HG02642 (cell line): Measurements from ENCODE around the gene SRRM5.

Source experiments
- ATAC-seq: cut with Tn5 transposase; IDR thresholded peaks from one replicate; pipeline ENCODE4 v1.9.1; 2021; ENCODE audit warnings: mild to moderate bottlenecking; ENCODE audit not compliant: unreplicated experiment, poor library complexity

SRRM5 gene

GRCh38 chr19:43609872-43610271, 2.0 kb upstream of the SRRM5 start:
- ATAC-seq, result no peak

- no peak for ATAC-seq
Measured at GRCh38 chr19:43610493-43610892, 1.4 kb upstream of the SRRM5 start.

DNA sequence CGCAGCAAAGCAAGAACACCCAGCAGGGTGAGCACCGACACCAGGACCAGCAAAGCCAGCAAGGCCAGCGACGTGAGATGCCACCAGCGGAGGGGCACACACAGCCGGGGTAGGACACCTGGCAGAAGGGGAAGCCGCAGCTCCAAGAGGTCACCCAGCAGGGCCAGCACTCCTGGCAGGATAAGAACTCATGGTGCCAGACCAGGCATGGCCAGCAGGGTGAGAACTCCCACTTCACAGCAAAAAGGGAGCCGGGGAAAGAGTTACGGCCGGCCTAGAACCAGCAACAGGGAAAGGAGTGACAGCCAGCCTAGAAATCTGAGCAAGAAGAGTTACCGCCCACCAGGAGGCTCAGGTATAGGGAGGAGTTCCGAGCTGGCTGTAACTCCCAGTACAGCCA, 486 bp downstream of the SRRM5 start:
- ATAC-seq, result no peak

DNA sequence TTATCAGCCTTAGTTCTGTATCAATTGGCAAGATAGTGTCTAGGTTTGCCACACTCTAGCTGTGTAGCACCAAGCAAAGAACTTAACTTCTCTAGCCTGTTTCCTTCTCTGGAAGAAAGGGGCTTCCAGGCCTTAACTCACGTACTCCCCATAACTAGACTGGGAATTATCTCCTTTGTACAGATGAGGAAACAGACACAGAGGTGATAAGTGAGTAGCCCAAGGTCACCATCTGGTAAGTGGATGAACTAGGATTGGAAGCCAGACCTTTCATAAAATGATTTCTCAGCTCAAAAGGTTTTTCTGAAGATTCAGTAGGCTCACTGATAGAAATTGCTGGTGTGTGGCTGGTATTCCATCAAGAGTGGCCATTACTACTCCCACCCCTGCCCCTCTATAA, 4.4 kb downstream of the SRRM5 start:
- no peak for ATAC-seq

DNA sequence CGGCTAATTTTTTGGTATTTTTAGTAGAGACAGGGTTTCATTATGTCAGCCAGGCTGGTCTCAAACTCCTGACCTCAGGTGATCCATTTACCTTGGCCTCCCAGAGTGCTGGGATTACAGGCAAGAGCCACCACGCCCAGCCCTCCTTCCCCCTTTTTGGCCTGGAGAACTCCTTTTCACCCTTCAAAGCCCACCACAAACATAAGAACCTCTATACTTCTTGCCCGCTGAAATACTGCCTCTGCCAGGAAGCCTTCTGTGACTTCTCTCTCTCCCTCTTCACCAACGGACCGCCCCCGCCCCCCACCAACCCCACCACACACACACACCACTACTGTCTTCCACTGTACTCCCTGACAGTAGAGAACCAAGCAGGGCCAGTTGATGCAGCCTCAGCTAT, 5.1 kb downstream of the SRRM5 start:
- no peak for ATAC-seq

DNA sequence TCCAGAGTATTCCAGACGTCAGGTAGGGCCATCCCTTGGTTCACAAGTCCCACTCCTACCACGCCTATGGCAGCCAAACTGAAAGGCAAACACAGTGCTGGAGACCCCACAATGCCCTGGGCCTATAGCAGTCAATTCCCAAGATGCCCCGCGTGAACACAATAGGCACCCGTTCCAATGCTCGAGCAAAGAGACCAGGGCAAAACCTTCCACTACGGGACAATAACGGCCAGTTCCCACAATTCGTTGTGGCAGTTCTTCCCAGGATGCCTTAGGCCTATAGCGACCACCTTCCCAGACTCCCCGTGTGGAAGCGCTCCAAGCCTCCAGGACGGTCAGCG, 7.0 kb downstream of the SRRM5 start:
- peak; percentile 29 for ATAC-seq

- ATAC-seq, result peak; percentile 87
Measured at GRCh38 chr19:43619262-43620060, 7.6 kb downstream of the SRRM5 start, which contains the start of gene ZNF428. Gene ZNF428, minus strand, starts transcription at chr19:43619629. Its CDS starts 5,325 bp downstream, at chr19:43614304.

DNA sequence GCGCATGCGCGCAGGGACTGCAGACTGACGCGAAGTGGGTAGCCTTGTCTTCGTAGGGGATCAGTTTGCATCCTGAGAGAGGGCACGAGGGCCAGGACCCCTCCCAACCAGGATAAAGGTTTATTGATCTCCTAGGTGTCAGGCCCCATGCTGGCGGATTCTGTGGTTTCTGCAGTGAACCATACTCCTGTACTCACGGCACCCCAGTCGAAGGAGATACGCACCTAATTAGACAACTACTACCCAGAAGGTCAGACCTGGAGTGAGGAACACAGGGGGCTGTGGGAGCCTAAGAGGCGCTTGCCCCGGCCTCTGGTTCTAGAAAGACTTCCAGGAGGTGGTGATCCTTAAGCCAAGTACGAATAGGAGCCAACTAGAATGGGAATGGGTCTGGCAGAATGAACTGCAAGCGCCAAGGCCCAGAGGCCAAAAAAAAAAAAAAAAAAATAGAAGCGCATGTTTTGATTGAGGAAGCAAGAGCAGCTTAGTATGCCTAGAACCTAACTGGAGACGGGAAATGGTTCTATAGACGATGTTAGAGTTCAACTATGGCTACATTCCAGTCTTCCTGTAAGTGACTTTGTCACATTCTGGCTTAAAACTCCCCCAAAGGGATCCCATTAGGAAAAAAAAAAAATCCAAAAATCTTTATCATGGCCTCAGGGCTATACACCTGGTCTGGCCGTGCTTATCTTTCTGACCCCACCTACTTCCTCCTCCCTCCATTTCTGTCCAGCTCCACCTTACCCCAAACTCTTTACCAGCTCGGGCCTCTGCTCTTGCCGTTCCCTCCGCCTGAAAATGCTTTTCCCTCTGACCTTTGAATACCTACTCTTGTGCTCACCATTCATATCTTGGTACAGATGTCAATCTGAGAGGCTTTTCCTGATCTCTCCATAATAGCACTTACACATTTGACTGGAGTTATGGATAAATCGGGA, 8.4 kb downstream of the SRRM5 start:
- no peak for ATAC-seq

DNA sequence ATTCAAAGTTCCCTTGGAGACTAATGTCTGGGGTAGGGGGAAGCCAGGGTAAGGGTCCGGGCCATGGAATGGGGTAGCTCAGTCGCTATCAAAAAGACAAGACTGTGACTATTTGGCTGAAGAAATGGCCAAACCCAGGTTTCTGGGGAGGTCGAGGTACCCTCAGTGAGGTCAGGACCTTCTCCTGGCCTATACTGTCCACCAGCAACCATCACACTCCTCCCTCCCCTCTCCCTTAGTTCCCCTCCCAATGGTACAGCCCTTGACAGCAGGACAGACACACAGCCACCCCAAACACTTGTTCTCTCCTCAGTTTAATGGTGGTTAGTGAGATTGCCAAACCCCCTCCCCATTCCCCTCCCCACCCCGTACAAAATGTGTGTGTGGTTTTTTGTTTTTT, 10.2 kb downstream of the SRRM5 start:
- no peak for ATAC-seq

GRCh38 chr19:43622956-43623355, 11.1 kb downstream of the SRRM5 start:
- ATAC-seq, result no peak

GRCh38 chr19:43623889-43624670, 12.2 kb downstream of the SRRM5 start:
- no peak for ATAC-seq

GRCh38 chr19:43624933-43625332, 13.0 kb downstream of the SRRM5 start:
- ATAC-seq, result peak; percentile 51

DNA sequence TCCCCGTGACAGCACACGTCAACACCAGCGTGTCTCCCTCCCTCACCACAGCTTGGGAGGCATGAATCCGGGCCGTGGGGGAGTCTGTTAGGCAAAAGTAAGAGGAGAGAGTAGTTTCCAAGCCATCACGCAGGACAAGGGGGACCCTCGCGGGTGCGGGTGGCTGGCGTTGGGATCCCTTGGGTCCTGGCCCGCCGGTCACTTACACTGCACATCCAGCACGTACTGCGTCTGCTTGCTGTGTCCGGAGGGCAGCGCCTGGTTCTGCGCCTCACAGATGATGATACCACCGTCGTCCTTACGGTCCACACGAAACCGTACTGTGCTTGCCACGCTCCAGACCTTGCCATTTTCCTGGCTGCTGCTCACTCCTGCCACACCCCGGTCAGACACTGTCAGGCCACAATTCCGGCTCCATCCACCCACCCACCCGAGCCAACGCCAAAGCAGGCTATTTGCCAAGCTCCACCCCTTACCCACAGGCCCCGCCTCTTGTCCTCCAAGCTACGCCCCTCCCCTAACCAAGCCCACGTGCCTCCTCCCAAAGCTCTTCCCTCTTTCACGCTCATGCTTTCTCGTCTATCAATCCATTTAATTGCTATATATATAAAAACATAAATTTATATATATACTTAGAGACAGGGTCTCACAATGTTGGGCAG, 14.2 kb downstream of the SRRM5 start:
- ATAC-seq, result no peak

DNA sequence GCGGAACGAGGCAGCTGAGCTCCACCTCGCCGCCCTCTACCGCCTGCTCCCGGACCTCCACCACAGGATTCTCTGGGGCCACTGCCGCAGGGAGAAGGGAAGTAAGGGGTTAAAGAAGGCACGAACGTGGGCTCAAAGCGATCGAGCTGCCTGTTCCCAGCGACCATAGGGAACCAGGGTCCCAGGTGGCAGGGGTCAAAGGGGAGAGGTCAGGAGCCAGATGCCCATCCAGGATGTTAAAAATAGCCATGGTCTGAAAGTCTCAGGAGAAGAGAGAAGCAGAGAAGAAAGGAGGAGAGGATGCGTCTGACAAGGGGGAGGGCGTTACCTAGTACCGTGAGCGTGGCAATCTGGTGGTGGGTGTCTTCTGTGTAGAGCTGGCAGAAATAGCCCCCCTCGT, 14.9 kb downstream of the SRRM5 start:
- ATAC-seq, result no peak

GRCh38 chr19:43628646-43629326, 16.9 kb downstream of the SRRM5 start:
- no peak for ATAC-seq

DNA sequence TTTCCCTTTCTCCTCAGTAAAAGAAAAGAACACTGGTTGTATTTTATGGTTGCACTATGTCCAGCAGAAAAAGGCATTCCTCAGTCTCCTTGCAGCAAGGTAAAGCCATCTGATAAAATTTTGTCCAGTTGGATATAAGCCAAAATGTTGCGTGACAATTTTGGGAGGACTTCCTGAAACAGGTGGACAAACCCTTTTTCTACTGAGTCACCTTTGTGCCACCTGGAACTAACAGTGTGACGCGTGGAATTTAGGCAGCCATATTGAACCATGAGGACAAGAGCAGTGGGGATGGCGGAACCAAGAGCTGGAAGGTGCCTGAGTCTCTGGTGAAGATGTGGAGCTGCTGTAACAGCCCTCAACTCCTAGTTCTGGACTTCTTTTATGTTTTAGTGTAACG, 19.6 kb downstream of the SRRM5 start:
- ATAC-seq, result no peak

DNA sequence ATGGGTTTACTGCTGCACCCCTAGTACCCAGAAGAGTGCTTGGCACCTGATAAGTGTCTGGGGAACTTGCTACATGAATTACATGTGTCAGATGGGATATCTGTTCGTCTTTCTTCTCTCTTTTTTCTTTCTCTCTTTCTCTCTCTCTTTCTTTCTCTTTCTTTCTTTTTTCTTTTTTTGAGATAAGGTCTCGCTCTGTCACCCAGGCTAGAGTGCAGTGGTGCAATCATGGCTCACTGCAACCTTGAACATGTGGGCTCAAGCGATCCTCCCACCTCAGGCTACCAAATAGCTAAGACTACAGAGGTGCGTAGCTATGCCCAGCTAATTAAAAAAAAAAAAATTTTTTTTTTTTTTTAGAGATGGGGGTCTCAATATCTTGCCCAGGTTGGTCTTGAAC, 21.6 kb downstream of the SRRM5 start:
- ATAC-seq, result no peak

- ATAC-seq, result no peak
Measured at GRCh38 chr19:43634068-43634467, 22.2 kb downstream of the SRRM5 start.

DNA sequence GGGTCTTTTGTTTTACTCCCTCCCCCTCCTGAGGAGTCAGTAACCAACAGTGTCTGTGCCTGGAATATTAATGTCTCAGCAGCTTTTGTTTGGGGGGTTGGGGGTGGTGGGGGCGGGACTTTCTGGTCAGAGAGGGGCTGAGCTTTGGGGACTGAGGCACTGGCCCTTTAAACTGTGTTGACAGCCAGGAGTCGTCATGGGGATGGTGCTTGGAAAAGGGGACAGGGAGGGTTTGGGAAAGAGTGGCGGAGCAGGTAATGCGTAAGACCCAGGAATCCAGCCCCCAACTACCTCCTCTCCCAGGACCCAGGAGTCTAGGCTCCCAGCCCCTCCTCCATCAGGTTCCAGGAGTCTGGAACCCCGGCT, 22.6 kb downstream of the SRRM5 start:
- no peak for ATAC-seq
